LNCAP (cell line): ENCODE data around the gene ATP6V0D1.

Experiments used
- TF ChIP-seq, protein P1 (sequence below): fragments of 450-650 bp; IDR thresholded peaks from 2 replicates; pipeline ENCODE4 v1.5.1; 2017; ENCODE audit warnings: mild to moderate bottlenecking

ATP6V0D1 gene

DNA sequence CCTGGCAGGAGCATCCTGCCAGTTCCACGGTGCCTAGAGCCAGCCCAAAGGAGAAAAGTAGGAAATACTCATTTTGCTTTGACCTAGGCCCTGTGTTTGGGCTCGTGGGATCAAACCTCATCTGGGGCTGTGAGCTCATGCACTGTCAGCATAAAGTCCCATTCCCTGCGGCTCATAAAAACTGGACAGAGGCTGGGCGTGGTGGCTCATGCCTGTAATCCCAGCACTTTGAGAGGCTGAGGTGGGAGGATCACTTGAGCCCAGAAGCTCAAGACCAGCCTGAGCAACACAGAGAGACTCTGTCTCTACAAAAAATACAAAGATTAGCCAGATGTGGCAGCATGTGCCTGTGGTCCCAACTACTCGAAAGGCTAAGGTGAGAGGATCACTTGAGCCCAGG lies 17.9 kb downstream of the ATP6V0D1 start:
- TF ChIP-seq, protein P1, sequence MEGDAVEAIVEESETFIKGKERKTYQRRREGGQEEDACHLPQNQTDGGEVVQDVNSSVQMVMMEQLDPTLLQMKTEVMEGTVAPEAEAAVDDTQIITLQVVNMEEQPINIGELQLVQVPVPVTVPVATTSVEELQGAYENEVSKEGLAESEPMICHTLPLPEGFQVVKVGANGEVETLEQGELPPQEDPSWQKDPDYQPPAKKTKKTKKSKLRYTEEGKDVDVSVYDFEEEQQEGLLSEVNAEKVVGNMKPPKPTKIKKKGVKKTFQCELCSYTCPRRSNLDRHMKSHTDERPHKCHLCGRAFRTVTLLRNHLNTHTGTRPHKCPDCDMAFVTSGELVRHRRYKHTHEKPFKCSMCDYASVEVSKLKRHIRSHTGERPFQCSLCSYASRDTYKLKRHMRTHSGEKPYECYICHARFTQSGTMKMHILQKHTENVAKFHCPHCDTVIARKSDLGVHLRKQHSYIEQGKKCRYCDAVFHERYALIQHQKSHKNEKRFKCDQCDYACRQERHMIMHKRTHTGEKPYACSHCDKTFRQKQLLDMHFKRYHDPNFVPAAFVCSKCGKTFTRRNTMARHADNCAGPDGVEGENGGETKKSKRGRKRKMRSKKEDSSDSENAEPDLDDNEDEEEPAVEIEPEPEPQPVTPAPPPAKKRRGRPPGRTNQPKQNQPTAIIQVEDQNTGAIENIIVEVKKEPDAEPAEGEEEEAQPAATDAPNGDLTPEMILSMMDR, result no peak

GRCh38 chr16:67462279-67462655 lies 18.7 kb downstream of the ATP6V0D1 start:
- TF ChIP-seq, protein P1, result no peak

GRCh38 chr16:67461600-67462278 lies 19.2 kb downstream of the ATP6V0D1 start:
- TF ChIP-seq, protein P1, result no peak

DNA sequence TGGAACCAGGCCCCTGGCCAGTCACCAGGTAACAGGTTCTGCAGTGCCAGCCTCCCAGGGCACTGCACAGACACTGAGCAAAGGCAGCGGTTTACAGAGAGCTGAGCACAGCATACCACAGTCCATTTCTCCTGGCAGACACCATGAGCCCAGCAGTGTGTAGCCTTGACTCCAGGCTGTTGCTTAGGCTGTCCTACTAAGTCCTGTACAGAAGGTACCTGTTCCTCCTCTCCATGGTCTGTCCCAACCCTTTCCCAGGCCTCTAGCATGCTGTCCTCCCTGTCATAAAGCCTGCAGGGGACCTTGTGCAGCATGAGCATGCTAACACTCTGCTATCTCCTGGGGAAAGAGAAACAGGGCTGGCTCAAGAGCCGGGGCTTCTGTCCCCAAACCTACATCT lies 20.0 kb downstream of the ATP6V0D1 start:
- TF ChIP-seq, protein P1, result no peak

- TF ChIP-seq, protein P1, result no peak
Measured at GRCh38 chr16:67460168-67460567, 20.8 kb downstream of the ATP6V0D1 start.

- TF ChIP-seq, protein P1, result no peak
Measured at GRCh38 chr16:67459861-67460150, 21.2 kb downstream of the ATP6V0D1 start.

DNA sequence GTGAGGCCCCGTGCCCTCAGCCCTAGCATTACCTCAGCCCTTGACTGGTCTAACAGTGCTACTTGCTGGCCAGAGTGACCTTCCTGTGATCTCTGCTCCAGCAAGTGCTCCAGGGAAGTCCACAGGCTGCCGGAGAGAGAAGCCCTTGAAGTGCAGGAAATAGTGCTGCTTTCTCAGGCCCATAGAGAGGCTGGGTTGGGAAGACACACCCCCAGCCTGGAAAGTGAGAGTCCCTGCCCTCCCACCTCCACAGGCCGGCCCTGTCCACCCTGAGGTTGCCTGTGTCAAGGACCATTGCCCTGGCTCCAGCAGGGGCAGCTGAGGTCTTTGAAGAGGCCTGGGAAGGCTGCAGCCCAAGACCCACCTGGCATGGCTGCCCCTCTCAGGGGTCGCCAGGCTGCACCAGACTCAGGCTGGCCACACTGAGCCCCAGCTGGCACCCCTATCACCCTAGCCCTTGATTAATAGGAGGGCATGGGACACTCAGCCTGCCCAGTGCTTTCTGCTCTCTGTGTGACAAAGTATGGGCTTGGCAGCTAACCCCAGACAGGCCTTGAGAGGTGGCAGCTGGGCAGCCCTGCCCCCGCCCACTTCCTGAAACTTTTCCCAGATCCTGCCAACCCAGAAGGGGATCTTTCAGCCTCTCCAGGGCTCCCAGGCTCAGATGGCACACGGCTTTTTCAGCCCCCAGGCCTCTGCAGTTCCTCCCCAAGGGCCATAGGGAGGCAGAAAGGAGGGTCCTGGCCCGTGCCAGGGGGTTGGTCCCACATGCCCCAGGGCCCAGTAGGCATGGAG lies 21.7 kb downstream of the ATP6V0D1 start:
- TF ChIP-seq, protein P1, result no peak
